Activated CD4-positive, alpha-beta T cell treated with anti-CD3 and anti-CD28 coated beads, Interleukin-2, amount 50 U/mL, for 48 hours (primary cell): ENCODE data around the gene C6orf132.
"Not testable (repeated sequence)": the region's sequence is repeated elsewhere in the genome, so short reads cannot be mapped to it uniquely, and the experiment has no call there.

Source experiments
- DNase-seq, 2 experiments: peaks; one replicate each; pipeline ENCODE4 v3.0.0-alpha.2; 2020

Gene C6orf132

GRCh38 chr6:42162384-42162783 is 20.0 kb upstream of the C6orf132 start:
- no peak for DNase-seq

- DNase-seq, result no peak
Measured at GRCh38 chr6:42159431-42160024, 17.1 kb upstream of the C6orf132 start.

GRCh38 chr6:42158631-42159030 is 16.2 kb upstream of the C6orf132 start:
- no peak for DNase-seq

- DNase-seq, result no peak
Measured at GRCh38 chr6:42158011-42158410, 15.6 kb upstream of the C6orf132 start.

- no peak for DNase-seq
Measured at GRCh38 chr6:42156638-42157037, 14.2 kb upstream of the C6orf132 start.

GRCh38 chr6:42155293-42155692 is 12.9 kb upstream of the C6orf132 start:
- no peak for DNase-seq

- no peak for DNase-seq
Measured at GRCh38 chr6:42154461-42155209, 12.2 kb upstream of the C6orf132 start.

GRCh38 chr6:42153921-42154320 is 11.5 kb upstream of the C6orf132 start:
- no peak for DNase-seq

GRCh38 chr6:42152528-42153213 is 10.3 kb upstream of the C6orf132 start:
- not testable (repeated sequence) for DNase-seq

- no peak for DNase-seq
Measured at GRCh38 chr6:42152024-42152423, 9.6 kb upstream of the C6orf132 start.

- no peak for DNase-seq
Measured at GRCh38 chr6:42150254-42150653, 7.8 kb upstream of the C6orf132 start.

- no peak for DNase-seq
Measured at GRCh38 chr6:42148058-42148457, 5.6 kb upstream of the C6orf132 start.

GRCh38 chr6:42147138-42147562 is 4.7 kb upstream of the C6orf132 start:
- DNase-seq, result no peak

GRCh38 chr6:42141603-42142117 is 760 bp downstream of the C6orf132 start:
- no peak for DNase-seq

GRCh38 chr6:42140756-42141602 is 1.4 kb downstream of the C6orf132 start:
- no peak for DNase-seq

GRCh38 chr6:42140032-42140431 is 2.4 kb downstream of the C6orf132 start:
- DNase-seq, result no peak

GRCh38 chr6:42138630-42139619 is 3.5 kb downstream of the C6orf132 start:
- no peak for DNase-seq

- DNase-seq, result no peak
Measured at GRCh38 chr6:42138190-42138589, 4.2 kb downstream of the C6orf132 start.

- DNase-seq, result no peak
Measured at GRCh38 chr6:42137194-42137753, 5.1 kb downstream of the C6orf132 start.

- peak; percentile 22 to 43 for DNase-seq
Measured at GRCh38 chr6:42136508-42137193, 5.8 kb downstream of the C6orf132 start.

- no peak for DNase-seq
Measured at GRCh38 chr6:42135722-42136121, 6.7 kb downstream of the C6orf132 start.
